ENCODE data around the gene KAZN.

Gene KAZN

DNA sequence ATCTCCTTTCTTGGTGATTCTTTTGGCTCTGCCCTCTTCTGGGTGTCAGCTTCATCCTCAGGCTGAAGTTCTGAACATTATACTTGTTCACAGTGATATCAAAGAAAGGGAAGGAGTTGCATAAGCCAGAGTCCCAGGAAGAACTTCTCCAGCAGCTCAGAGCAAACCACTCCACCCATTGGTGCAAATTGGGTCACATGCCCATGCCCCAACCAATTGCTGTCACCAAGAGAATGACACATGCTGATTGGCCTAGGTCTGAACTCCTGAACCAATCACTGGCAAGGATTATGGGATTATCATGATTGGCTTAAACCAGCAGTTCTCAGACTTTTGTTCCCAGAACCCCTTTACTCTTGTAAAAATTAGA, 298.6 kb downstream of the KAZN start:
- no peak for DNase-seq

DNA sequence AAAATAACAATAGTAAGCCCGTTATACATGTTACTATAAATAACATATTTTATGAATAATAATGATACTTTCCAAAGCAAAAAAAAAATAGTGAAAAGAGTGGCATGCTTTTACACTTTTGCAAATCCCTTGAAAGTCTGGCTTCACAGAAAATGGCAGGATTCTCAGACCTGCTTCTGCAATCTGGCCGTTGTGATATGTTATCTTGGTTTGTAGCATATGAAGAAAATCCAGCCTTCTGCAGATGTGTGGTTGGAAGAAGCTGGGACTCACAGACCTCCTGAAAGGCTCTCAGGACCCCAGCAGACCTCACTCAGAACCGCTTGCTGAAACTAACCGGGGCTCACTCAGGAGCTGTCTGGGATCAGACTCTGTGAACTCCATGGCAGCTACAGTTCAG, 299.1 kb downstream of the KAZN start:
- no peak for DNase-seq

DNA sequence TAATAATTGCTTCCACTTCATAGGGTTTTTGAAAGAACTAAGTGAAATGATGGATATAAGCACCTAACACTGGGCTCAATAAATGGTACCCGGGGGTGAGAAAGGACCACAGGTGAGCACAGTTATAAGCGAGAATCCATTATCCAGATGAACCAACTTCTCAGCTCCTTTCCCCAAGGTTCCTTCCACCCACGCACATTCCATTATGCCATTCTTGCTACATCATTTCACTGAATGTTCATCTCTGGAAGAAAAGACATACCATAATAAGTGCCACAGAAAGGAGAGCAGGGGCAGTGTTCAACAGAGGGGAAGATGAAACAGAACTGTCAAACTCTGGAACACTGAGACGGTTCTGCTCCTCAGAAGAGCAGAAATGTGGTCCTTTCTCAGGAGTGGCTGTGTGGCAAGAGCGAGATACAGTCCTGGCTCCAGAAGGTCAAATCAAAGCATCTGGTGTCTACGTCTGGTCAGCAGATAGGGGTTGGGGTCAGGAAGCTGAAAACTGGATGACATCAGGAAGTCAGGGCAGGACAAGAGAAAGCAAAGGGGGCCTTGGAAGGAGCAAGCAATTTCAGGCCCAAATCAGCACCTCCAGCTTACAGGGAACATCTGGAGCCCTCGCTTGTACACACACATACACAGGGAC, 299.6 kb downstream of the KAZN start:
- no peak for DNase-seq

DNA sequence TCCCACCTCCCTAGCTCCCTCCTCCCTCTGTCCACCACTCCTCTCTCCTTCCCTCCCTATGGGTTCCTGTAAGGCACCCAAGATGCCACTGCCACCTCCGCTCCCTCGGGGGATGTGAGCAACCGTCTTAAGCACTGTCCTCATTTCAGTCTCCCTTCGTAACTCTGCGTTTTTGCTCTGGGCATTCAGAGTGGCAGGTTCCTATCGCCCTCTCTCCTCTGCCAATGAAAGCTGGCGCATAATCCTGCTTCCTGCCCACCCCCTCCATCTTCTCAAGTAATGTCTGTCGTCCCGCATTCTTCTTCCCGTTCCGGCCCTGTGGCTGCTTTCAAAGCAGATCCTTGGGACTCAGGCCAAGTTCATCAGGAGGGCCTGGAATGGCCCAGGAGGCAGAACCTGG, 301.2 kb downstream of the KAZN start:
- no peak for DNase-seq

DNA sequence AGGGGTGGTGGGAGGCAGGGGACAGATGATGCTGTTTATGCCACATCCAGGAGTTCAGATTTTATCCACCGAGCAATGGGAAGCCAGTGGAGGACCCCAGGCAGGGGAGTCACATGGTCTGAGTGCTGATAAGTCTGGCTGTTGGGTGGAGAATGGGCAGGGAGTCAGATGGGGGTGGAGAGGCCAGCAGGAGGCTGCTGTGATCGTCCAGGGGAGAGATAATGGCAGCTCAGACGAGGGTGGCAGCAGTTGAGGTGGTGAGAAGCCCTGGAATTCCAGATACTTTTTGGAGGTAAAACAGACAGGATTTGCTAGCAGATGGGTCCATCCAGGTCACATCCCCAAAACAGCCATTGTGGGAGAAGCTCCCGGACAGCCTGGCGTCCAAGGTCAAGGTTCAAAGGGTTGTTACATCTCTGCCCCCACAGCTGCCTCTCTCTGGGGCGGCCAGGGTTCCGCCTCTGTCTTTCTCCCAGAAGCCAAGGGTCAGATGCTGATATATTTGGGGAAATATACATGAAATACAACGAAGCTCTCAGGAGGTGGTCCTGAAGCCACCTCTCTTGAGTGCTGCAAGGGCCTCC, 303.0 kb downstream of the KAZN start:
- no peak for DNase-seq

DNA sequence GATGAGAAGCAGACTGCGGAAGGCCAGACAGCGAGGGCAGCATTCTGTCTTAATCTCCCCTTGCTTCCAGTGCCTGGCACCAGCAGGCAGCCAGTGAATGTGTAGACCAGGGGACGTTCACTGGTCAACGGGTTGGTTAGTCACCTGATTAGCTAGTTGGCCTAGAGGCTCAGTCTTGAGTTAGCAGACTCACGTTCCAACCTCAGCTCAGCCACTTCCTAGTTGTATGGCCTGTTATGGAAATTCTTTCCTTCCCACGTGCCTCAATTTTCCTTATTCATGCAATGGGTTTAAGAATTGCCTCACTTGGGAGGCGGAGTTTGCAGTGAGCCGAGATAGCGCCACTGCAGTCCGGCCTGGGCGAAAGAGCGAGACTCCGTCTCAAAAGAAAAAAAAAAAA, 305.4 kb downstream of the KAZN start:
- no peak for DNase-seq

DNA sequence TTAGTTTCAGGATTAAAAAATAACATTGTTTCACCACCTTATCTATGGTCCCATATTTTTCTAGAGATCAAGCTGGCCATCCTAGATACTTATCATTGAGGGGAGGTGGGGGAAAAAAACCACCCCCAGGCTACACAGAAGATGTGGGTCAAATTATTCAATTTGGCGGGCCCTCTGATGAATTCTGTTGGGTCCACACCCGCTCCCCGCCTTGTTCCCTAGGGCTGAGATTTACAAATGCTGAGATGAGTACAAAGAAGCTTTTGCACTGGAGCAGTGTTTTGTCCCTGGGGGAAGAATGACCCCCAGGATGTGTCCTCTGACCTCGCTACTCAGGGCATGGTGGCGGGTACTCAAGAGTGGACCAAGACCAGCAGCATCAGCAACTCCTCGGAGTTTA, 308.2 kb downstream of the KAZN start:
- no peak for DNase-seq

DNA sequence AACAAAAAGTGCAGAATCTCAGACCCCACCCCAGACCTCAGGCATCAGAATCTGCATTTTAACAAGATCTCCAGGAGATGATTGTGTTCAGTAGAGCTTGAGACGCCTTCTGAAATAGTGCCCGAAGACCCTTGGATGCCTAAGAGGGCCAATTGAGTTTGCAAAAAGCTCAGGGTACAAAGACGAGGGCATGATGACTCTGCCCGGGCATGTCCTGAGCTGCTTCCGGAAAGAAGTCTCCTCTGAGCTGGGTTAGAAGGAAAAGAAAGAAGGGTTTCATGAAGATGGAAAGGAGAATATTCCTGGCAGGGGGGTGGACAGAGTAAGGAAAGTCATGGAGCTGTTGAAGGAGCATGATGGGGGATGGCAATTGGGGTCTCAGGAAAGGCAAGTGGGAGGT, 308.9 kb downstream of the KAZN start:
- DNase-seq = no peak

DNA sequence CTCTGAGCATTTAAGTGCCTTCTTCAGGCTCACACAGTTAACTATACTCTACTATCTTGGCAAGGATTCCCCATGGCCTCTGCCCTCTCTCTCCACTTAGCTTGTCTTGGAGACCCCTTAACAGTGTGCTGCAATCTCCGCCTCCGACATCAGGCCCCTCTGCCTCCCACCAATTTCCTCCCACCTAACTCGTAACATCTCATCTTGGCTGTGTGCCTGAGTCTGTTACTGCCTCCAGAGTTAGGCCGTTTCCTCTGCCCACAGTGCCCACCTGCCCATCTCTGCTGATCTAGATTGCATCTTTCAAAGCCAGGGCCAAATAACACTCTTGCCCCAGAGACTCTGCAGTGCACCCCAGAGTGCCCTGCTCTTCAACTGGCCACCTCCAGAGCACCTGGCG, 310.8 kb downstream of the KAZN start:
- no peak for DNase-seq

DNA sequence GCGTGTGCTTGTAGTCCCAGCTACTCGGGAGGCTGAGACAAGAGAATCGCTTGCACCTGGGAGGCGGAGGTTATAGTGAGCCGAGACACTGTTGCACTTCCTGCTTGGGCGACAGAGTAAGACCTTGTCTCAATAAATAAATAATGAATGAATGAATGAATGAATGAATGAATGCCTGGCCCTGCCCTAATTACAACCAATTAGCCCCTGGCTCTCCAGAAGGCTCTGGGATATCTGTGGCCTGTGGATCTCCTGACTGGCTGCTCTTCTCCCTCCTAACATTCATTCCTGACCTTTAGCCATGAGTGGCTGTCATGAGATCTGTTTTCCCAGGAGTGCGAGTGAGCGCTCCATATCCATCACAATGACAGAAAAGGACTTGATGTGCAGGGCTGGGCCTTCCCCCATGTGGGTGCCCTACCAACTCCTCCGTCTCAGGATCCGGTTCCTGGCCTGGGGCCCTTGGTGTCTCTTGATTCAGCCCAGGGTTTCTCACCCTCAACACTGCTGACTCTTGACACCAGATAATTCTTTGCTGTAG, 311.5 kb downstream of the KAZN start:
- DNase-seq = no peak

DNA sequence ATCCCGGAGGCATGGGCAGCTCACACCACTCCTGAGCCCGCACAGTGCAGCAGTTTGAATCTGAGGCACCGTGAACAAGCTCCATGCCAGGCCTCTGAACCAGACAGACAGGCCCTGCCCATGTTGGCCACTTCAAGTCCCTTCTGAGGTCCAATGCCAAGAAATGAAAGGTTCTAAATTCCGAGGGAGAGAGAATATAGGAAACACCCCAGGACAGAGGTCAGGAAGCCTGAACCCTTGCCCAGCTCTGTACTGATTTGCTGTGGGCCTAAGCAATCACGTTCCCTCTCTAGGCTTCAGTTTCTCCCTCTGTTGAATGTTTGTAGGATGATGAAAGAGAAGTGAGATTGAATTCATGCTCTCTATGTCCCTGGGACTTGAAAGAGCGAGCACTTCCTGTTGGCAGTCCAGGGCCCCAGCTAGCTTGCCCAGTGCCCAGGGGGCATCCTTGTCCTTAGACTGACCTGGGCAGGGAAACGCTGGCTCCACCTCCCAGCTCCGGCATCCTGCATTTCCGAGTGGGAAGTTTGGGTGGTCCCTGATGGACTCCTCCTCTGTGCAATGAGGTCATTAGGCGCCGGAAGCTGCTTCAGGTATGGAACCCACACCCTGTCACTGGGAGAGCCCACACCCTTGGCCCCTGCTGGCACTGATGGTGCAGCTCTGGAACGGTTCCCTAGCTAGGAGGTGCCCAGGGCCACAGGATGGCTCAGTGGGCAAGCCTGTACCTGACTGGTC, 312.7 kb downstream of the KAZN start:
- DNase-seq = no peak

DNA sequence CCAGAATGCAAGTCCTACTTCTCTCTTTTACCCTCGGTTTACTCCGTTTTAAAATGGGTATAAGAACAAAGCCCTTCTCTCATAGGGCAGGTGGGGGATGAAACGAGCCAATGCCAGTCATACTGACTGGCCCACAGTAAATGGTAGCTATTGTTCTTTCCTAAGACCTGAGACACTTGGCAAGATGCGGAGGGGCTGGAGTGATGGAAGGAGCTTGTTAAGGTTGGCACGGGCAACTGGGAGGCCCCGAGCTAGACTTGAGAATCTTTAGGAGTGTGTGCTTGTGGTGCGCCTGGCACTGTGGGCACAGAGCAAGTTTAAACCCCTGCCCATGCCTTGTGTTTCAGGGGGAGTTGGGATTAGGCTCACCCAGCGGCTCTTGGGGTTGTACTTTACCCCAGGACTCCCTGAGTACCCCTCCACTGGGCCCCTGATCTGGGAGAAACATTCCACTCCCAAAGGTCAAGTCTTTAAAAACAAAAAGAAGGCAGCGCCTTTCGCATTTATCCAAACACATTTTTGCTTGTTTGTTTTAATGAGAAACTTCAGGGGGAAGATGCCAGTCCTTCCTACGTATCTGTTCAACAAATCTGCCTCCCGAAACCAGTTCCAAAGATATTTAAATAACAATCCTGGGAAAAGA, 314.5 kb downstream of the KAZN start:
- DNase-seq = no peak

DNA sequence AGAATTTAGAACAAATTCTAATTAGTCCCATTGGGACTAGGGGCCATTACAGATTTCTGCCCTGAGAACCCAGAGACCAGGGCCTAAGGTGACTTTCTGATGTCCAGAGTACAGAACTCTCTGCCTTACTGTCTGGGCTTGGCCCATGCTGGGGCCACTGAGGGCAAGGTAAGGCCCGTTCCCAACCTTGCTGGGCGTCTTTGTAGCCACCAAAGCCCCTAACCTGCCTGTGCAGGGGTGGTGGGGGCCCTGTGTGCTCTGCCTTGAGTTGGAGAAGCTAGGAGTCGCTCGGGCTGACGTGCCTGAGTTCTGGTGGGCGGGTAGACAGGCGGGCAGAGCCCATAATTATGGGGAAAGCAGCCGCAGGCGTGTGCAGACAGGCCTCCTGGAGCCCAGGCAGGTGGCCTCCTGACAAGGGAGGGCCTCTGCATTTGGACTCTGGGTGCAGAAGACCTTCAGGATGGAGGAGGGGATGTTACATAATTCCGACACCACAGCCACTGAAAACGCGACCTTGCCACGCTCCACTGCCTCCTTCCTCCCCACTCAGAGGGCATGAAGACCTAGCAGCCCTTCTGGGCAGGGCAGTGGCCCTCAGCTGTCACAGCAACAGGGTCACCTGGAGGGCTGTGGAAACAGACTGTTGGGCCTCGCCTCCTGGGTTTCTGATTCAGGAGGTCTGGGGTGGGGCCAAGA, 315.1 kb downstream of the KAZN start:
- no peak for DNase-seq

DNA sequence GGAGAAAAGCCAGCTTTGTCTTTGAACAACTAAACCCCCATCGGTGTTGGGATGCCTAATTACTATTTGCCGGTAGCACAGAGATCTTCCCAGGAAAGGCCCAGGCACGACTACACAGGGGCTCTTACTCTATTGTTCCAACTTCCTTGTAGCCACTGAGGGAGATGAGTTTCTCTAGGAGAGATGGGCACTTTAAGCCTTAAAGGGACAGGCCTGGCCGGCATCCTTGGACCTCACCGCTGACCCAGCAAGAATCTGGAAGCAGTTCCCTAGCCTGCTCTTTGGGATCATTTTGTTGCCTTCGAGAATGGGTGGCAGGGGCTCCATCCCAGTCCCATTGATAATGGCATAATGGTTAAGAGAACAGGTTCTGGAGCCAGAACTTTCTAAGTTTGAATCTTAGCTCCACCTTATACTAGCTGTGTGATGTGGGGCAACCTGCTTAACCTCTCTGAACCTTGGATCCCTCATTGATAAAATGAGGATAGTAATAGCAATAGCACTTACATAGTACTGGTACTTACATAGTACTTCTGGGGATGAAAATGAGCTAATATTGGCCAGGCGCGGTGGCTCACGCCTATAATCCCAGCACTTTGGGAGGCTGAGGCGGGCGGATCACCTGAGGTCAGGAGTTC, 316.0 kb downstream of the KAZN start:
- DNase-seq = no peak

DNA sequence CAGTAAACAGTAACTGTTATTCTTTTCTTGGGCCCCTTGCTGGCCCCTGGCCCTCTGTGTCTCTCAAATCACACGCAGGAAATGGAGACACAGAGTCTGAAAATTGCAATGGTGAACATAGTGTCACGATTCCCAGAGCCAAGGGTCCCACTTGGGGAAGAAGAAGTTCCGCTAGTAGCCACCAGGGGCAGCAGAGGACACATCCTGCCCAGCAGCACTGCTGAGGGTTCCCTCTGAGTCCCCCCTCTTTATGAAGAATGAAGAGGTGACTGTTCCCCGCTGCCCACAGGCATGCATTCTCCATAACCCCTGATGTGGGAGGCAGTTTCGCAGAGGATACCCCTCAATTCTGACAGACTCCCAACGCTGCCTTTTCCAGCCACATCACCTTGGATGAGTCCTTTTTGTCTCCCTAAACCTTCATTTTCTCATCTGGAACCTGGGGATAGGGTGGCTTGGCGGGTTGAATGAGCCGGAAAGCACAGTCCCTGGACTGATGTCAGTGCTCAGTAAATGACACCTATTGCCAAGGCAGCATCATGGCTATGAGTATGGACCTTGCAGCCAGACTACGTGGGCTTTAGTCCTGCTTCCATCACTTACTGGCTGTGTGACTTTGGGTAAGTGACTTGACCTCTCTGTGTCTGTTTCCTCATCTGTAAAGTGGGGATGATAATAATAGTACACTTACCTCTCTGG, 317.0 kb downstream of the KAZN start:
- peak; percentile 28 for DNase-seq

DNA sequence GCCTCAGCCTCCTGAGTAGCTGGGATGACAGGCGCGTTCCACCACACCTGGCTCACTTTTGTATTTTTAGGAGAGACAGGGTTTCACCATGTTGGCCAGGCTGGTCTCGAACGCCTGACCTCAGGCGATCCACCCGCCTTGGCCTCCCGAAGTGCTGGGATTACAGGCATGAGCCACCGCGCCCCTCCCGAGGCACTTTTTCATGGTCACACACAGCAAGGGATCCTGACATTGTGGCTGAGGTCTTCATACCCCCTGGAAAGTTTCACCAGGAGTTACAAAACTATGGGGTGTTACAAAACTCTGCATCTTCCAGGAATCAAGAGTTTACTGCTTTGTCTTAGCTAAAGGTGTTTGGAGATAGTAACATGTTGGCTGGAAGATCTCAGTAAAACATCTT, 320.8 kb downstream of the KAZN start:
- no peak for DNase-seq

DNA sequence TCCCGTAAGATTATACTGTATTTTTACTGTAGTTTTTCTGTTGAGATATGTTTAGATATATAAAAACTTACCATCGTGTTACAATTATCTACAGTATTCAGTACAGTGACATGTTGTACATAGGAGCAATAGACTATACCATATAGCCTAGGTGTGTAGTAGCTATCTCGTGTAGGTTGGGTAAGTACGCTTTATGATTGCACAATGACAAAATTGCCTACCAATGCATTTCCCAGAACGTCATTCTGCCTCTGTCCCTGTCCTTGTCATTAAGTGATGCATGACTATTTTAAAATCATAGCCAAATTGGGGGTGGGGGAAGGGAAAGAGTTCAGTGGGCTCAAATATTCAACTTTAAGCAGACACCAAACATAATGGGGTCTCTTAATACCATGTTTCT, 321.3 kb downstream of the KAZN start:
- no peak for DNase-seq

DNA sequence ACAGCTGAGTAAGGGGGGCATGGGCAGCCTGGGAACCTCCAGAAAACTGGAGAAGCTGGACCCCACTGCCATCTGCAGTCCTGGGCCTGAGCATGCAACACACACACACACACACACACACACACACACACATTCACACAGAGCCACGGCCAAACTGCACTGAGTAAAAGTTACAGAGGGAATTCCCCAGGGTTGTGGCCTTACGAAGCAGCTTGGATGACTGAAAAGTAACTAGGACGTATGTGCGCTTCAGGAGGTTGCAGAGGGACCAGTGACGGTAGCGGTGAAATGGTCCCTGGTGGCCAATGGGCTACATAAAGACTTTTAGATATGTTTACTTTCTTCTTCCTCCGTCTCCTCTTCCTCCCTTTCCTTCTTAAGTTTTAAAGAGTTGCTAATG, 322.6 kb downstream of the KAZN start:
- DNase-seq = no peak

DNA sequence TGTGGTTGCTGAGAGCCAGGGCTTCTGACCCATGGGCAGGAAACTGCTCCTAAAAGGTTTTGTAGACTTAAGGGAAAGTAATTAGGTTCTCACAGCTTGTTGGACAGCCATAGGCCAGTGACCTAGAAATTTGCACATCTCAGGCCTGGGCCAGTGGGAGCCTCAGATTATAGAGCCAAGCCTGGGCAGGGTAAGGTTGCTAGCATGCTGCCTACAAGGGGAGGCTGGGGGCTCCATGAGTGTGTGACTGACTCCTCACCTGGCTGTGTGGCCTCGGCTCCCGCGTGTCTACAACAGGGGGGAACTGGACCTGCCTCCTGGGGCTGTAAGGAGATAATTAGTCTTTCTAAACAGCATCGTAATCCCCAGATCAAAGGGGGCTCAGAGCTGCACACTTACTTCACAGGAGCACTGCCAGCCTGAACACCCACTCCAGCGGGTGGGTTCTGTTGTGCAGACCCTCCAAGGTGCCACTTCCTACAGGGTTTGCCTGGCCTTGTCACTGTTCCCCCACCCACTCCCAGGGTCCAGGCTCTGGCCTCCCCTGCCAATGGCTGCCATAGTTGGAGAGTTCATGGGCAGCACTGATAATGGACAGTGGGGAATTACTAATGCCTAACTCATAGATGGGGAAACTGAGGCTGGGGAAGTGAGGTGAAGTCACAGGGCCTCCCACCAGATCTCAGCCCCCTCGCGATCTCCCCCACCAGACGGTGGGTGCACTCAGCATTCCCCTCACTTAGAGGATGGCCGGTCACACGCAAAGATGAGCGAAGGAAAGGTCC, 324.6 kb downstream of the KAZN start:
- no peak for DNase-seq

DNA sequence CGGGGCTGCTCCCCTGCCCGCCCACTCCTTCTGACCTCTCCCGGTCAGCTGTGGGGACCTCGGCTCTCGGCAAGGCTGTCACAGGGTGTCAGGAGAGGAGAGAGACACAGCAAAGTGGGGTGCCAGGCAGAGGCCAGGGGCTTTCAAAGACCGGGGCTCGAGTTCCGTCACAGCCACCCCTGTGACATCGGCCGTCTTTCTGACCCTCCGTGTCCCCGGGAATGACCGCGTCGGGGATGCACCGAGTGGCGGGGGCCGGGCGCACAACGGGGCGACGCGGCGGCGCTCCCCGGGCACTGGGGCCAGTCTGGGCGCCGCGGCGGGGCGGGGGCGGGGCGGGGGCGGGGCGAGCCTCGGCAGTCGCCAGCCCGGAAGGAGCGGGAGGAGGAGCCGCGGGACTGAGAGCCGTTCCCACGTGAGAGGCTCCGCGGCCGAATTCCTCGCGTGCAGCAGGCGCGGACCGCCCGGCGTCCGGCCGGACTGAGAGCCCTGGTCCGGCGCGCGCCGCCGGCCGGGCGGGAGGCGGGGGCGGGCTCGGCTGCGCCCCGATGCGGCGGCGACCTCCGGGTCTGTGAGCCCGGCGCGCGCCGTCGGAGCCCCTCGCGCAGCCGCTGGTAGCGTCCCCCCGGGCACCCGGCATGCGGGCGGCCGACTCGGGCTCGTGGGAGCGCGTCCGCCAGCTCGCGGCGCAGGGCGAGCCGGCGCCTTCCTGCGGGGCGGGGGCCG, 325.4 kb downstream of the KAZN start:
- peak; percentile 52 for DNase-seq

All from CD4-positive, alpha-beta T cell treated with Interleukin-6 for 4 hours (primary cell).